Coronary artery (tissue), 2 donors: Measurements from ENCODE around the gene MSANTD3.

ENCODE experiments used
- DNase-seq: peaks from one replicate; pipeline ENCODE4 v3.0.0-alpha.2; 2017; ENCODE audit warnings: low spot score
- H3K27ac ChIP-seq, 2 donors: fragments of 200-600 bp; sonication (generic); one replicate each; pipeline ENCODE4 v1.5.1; 2016 to 2019
- H3K4me3 ChIP-seq: fragments of 200-600 bp; sonication (generic); 2 replicates; pipeline ENCODE4 v1.5.1; 2016; ENCODE audit warnings: mild to moderate bottlenecking, moderate library complexity
- TF ChIP-seq, protein P1 (sequence below): fragments of 200-600 bp; sonication (generic); IDR thresholded peaks from one replicate; pipeline ENCODE4 v1.5.1; 2019; ENCODE audit warnings: antibody characterized with exemption

MSANTD3 gene

DNA sequence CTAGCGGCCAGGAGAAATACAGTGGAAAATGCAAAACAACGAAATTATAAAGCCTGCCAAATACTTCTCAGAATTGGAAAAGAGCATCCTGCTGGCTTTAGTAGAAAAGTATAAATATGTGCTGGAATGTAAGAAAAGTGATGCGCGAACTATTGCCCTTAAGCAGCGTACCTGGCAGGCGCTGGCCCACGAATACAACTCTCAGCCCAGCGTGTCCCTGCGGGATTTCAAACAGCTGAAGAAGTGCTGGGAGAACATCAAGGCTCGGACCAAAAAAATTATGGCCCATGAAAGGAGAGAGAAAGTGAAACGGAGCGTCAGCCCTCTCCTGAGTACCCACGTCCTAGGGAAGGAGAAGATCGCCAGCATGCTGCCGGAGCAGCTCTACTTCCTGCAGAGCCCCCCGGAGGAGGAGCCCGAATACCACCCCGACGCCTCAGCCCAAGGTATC, 15.0 kb downstream of the MSANTD3 start:
- no peak for DNase-seq
- Histone ChIP-seq H3K27ac (no peak overlapping the region), H3K4me3 (no peak overlapping the region)
- TF ChIP-seq, protein P1, sequence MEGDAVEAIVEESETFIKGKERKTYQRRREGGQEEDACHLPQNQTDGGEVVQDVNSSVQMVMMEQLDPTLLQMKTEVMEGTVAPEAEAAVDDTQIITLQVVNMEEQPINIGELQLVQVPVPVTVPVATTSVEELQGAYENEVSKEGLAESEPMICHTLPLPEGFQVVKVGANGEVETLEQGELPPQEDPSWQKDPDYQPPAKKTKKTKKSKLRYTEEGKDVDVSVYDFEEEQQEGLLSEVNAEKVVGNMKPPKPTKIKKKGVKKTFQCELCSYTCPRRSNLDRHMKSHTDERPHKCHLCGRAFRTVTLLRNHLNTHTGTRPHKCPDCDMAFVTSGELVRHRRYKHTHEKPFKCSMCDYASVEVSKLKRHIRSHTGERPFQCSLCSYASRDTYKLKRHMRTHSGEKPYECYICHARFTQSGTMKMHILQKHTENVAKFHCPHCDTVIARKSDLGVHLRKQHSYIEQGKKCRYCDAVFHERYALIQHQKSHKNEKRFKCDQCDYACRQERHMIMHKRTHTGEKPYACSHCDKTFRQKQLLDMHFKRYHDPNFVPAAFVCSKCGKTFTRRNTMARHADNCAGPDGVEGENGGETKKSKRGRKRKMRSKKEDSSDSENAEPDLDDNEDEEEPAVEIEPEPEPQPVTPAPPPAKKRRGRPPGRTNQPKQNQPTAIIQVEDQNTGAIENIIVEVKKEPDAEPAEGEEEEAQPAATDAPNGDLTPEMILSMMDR = no peak

DNA sequence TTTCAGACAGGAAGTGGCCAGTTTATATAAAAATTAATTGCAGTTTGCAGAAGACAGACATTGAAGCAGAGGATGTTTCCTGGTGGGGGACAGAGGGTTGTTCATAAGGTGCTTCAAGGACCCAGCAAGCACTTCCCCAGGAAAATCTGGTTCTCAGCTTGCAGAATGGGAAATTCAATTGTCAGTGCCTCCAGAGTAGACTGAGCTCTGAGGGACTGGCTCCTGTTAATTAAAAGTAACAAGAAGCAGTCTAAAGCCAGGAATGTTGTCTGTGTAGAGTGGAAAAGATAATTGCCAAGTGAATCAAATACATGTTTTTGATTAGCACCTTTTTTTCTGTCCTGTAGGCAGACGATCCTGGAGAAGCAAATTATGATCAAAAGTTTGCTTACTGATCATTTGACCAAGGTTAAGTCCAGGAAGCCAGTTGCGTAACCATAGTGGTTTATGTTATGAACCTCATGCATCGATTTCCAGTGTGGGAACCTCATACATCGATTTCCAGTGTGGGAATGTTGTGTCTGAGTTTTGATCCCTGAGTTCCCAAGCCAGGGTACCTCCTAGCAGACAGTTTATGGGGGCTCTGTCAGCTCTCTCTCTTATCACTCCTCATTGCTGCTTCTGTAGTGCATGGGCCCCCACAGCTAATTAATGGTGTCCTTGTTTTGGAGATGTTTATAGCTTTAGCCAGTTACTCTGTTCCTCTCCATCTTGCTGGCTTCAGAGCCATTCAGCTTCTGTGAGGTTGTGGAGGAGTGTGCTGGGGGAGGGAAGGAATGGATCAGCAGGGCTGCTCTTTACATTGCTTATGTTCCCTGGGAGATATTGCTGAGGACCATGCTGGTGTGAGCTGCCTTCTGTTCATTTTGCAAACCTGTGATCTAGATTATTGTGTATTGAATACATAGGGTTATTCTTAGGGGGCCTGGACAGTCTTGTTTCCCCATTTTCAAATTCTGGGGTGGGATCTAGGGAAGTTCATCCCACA, 17.1 kb downstream of the MSANTD3 start:
- Histone ChIP-seq H3K4me3 (no peak overlapping the region), H3K27ac (no peak overlapping the region)
- TF ChIP-seq, protein P1 = no peak
- no peak for DNase-seq

DNA sequence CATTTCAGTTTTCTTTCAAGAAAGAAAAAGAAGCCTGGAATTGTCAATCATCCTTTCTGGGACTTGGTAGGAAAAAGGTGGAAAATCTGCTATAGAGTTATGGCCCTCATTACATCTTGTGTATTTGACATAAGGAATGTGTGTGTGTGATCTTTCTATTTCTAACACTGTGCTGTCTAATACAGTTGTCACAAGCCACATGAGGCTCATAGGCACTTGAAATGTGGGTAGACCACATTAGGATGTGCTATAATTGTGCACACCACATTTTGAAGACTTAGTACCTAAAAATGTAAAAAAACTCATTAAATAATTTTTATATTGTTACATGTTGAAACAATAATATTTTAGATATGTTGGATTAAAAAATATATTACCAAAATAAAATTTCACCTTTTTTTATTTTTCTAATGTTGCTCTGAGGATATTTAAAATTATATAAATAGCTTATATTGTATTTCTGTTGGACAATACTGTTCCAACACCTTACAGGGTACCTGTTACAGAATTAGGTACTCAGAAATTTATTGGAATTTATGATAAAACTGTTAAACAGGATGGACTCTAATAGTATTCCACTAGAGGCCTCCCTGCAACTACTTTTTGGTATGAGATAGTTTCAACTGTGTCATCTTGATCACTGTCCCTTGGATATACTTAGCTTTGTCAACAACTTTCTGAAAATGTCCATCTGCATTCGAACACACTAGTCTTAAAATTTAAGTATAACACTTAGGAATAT, 18.4 kb downstream of the MSANTD3 start:
- no peak for DNase-seq
- TF ChIP-seq, protein P1 = no peak
- Histone ChIP-seq H3K27ac (no peak overlapping the region), H3K4me3 (no peak overlapping the region)

DNA sequence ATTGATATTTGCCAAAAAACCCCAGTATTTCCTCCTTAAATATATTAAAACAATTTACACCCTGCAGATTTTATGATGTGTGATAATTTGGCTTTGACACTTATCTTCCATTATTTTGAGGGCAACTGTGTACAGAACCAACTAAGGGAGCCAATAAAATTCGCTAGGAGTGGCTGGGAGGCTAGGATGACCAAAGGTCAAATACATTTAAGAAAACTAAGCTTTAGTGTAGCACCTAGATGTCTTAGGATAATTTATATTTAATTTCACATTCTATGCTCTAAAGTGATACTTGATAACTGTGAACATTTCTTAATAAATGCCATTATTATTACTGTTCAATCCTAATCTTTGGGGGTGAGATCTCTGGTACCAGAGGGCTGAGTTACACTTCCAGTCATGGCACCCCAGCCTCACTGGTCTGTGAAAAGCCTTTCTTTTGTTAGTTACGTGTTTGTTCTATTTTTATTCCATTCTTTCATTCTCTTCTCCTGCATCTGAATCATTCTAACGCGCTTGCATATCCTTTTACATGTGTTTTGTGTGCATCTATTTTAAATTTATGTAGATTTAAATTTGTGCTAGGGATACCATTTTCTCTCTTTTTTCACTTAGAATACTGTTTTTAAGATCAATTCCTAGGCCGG, 19.1 kb downstream of the MSANTD3 start:
- Histone ChIP-seq H3K27ac (no peak overlapping the region), H3K4me3 (no peak overlapping the region)
- TF ChIP-seq, protein P1 = no peak
- DNase-seq = no peak

DNA sequence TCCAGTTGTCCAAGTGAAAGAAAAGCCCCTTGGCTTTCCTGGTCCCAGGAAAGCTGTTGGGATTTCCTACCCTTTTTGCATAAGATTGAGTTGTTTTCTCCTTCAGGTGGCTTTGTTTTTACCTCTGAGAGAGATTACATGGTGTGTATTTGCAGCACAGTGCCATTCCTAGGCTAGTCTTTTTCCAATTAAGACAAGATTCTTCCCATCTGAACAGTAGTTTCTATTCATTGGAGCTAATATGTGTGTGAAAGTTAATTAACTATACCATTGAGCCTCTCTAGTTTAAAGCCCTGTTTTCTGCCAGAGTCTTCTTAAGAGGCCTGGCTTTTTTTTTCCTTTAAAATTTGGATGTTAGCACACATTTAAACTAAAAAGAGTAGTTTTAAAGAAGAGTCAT, 20.1 kb downstream of the MSANTD3 start:
- Histone ChIP-seq H3K4me3 (no peak overlapping the region), H3K27ac (no peak overlapping the region)
- DNase-seq = no peak
- TF ChIP-seq, protein P1 = no peak

DNA sequence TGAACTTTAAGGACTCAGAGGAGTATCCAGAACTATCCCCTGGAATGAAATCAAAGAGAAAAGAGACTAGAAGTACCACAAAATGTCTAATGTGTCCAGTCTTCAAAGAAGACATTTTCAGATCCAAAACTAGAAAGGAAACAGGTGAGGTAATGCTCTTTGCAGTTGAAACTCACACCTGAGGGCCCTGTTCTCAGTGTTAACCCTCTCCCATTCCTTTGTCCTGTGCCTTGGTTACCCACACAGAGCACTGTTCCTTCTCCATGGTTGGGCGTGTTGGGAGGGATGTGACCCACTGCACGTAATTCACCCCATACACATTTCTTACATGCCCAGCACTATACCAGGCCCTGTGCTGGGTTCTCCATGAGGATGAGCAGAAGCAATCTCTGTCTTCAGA, 21.3 kb downstream of the MSANTD3 start:
- no peak overlapping the region for H3K27ac ChIP-seq
- TF ChIP-seq, protein P1 = no peak
- DNase-seq = no peak
- H3K4me3 ChIP-seq = no peak overlapping the region
